ENCODE measurements around the gene FAT1.
A peak's percentile ranks its signal among the peaks of the same experiment; 100 is the strongest.

FAT1 gene

GRCh38 chr4:186606591-186606992 lies 117.1 kb downstream of the FAT1 start:
- DNase-seq (ENCODE audit: low read depth), result no peak

DNA sequence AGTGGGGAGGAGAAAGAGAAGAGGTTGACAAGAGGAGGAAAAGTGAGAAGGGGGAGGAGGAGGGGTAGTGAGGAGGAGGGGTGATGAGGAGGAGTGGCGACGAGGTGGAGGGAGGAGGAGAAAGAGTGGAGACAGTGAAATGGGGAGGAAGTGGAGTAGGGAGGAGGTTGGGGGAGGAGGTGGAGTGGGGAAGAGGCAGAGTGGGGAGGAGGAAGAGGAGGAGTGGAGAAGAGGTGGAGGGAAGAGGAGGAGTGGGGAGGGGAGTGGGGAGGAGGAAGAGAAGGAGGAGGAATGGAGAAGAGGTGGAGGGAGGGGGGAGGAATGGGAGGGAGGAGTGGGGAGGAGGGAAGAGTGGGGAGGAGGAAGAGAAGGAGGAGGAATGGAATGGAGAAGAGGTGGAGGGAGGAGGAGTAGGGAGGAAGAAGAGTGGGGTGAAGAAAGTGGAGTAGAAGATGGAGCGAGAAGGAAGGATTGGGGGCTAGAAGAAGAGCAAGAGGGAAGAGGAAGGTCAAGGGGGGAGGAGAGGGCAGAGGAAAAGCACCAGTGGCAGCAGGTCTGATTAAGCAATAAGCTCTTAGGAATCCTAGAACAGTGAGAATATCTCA lies 118.3 kb downstream of the FAT1 start:
- DNase-seq (ENCODE audit: low read depth), result no peak

- DNase-seq (ENCODE audit: low read depth), result no peak
Observed at GRCh38 chr4:186604124-186604807, 119.4 kb downstream of the FAT1 start.

- DNase-seq (ENCODE audit: low read depth), result no peak
Observed at GRCh38 chr4:186602978-186603377, 120.7 kb downstream of the FAT1 start.

DNA sequence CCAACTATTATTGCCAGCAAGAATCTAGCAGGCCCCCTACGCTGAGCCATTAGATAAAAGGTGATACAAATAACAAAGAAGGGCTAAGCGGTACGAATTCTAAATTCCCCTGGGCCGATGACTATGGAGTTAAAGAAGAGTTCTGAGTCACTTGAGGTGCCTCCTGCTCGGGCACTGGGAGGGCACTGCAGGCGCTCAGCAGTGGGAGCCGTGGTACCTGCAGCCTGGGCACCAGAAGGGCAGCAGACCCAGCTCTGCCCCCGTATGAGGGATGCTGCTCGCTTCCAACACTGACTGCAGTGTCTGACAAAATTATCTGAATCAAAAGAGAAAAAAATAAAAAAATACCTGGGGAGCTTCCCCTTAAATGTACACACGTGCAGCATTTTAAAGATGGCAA lies 124.2 kb downstream of the FAT1 start:
- no peak for DNase-seq (ENCODE audit: low read depth)

GRCh38 chr4:186598686-186599085 lies 125.0 kb downstream of the FAT1 start:
- DNase-seq (ENCODE audit: low read depth), result no peak

DNA sequence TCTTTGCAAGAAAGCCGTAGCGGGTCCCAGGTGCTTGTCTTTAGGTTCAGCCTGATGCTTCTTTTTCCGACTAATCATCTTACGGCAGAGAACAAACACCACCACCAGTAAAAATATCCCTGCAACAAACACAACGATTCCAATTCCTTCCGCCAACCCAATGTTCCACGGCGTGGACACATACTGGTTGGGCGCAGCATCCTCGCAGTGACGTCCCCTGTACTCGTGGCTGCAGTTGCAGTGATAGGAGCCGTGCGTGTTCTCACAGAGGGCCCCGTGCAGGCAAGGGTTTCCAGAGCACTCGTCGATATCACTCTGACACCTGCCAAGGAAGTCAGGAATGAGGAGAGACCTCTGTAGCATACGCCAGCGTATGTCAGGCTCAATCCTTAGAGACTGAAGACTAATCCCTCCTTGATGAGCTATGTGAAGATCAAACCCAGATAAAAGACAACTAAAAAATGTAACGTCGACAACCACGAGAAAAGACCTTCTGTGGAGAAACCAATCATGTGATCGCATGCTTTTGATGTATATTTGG lies 126.7 kb downstream of the FAT1 start:
- DNase-seq (ENCODE audit: low read depth), result no peak

- no peak for DNase-seq (ENCODE audit: low read depth)
Observed at GRCh38 chr4:186596346-186596745, 127.3 kb downstream of the FAT1 start.

DNA sequence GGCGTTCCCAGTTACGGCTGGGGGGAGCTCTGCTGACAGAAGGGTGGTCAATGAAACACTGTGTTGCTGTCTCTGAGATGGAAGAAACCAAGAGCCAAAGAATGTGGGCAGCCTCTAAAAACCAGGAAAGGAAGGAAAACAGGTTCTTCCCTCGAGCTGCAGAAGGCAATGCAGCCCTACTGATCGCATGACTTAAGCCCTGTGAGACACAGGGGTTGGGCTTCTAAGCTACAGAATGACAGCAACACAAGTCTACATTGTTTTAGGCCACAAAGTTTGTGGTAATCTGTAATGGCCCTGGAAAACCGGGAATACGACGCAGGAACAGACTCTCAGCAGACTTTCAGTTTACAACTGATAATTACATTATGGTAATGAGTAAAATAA lies 130.1 kb downstream of the FAT1 start:
- DNase-seq (ENCODE audit: low read depth), result no peak

DNA sequence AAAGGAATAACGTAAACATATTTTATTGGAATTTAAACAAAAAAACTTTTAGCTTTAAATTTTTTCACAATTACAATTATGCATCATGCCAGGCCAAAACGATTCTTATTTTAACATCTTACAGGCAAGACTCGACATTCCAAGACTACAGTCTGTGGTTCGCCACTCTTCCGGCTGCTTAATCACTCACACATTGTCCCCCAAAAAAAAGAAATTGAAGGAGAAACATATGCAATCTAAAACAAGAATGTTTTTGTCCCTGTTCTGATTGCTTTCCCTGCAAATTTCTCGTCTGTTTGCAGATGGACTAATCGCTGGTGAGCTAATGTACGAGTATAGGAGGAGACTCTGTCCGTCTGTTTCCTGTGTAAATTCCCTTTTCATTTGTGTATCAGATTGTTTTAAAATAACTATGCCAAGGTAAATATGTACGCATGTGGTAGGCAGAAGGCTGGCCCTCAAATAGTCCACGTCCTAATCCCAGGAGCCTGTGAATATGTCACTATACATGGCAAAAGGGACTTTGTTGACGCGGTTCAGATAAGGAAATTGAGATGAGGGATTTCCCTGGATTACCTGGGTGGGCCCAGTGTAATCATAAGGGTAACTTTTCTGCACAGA lies 130.6 kb downstream of the FAT1 start:
- DNase-seq (ENCODE audit: low read depth), result no peak

DNA sequence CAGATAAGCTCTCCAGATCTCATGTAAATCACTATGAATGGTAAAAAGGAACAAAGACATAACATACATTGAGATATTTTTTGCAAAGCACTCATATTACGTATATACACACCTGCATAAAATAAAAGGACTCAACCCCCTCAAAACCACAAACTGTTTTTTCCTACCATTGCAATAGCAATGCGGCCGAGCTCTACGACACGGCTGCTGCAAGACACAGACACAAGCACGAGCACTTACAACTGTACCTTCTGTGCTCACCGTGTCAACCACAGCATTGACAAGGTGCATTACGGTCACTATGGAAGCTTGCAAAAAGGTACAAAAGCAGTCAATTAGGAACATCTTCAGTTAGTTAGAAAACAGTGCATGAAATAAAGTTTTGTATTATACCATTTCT lies 131.2 kb downstream of the FAT1 start:
- no peak for DNase-seq (ENCODE audit: low read depth)

DNA sequence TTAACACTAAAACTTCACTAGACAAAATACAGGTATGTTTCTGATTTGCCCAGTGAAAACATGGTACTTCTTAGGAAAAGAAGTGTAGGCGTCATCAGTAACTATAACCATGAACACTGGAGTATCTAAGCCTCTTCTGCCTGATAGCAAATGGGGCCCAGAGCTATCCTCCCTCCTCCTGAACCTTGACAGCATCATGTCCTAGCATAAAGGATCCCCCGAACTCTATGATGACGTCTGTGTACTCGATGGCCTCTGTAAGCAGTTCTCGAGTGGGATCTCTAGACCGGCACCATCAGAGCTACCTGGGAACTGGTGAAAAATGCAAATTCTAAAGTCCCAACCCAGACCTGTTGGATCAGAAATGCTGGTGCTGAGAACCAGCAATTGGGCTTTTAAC lies 132.0 kb downstream of the FAT1 start:
- DNase-seq (ENCODE audit: low read depth), result no peak

DNA sequence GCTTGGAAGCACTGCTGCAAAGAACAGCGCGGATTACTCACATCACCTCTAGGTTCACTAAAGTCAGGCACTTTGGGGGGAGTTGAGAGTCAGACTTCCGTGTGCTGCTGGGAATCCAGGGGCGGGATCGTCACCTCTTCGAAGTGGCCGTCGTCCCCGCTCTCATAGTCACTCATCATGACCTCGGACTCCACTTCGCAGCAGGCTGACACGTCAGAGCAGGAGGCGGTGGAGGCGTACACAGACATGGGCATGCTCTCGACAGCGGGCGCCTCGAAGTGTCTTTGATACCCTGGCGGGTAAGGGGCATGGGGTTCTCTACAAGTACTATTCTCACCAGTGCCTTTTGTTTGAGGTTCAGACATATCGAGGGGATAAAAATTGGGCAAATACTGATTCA lies 135.2 kb downstream of the FAT1 start:
- no peak for DNase-seq (ENCODE audit: low read depth)

GRCh38 chr4:186587416-186588018 lies 136.1 kb downstream of the FAT1 start:
- peak; percentile 25 for DNase-seq (ENCODE audit: low read depth)

DNA sequence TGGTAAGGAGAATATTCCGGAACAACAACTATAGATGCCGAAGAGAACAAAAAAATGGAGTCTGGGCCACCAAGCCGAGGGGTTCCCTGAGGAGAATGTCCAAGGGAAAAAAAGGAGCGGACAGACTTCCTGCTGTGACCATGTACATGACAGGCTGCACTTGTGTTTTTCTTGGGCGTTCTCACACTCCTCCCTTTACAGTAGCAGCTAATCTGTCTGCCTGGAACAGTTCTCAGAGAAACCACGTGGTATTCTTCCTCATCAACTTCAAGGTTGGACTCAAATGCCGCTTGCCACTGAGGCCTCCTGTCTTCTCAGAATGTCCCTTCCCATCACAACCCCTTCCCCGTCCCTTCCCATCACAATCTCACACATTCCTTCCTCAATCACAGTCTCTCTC lies 137.5 kb downstream of the FAT1 start:
- DNase-seq (ENCODE audit: low read depth), result no peak

DNA sequence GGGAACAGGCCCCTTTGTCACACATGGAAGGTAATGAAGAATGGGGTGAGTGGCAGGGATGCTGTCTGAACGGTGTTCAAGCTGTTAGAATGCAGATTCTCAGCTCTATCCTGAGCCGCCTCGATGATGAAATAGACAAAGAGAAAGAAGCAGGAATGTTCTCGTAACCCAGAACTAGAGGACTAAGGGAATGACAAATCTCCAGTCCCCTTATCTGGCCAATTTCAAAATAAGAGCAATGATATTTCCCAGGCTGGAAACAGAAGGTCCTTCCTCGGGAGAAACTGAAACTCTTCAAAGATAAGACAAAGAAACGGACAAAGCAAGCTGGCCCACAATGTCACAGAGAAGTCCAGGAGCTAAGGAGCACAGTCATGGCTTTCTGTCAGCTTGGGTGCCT lies 138.7 kb downstream of the FAT1 start:
- no peak for DNase-seq (ENCODE audit: low read depth)

GRCh38 chr4:186581421-186581820 lies 142.2 kb downstream of the FAT1 start:
- DNase-seq (ENCODE audit: low read depth), result no peak

DNA sequence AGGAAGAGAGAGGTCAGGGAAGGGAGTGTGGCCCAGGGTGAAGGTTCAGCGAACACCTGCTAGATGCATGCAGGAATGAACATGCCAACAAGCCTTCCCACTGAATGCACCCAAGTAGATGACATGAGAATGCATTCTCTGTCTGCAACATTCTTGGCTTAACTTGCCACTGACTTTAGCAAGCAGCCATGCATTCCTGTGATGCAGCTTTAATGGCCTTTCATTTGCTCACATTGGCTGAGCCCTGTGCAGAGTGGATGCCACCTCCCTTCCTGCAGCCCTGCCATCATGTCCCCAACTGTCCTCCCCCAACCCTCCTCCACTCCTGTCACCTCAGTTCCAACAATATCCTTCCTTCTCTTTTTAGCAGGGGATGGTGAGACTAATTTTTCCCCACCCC lies 143.0 kb downstream of the FAT1 start:
- DNase-seq (ENCODE audit: low read depth), result no peak

DNA sequence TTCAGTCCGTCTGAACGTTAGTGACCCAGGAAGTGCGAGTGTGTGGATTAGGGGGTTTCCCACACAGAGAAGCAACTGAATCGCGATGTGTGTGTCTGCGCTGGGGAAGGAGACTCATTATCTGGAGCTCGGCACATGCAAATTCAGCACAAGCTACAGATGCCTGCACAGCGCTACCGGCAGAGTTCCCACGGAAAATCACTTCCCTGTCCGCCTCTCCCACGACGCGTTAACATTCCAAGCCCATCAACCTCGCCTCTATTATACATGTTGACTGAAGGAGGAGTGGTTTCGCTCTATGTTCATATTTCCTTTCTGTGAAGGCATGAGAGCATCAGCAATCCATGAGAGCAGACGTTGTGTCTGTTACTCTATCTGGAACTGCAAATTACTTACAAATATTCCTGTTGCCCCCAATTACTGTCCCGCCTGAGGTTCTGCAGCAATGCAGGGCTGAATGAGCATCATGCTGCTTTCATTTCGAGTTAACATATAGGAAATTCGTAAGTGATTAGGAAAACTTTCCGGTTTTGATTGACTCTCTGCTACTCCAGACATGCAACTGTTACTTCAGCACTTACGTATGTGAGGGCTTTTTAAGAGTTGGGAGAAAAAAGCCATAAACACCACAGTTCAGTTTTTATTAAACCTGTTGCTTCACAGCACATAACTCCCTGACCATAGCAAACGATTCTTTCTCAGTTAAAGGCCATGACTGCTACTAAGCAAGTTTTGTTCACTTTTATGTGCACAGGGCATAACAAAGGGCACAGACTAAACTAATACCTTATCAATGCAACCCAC lies 153.3 kb downstream of the FAT1 start:
- DNase-seq (ENCODE audit: low read depth), result no peak

DNA sequence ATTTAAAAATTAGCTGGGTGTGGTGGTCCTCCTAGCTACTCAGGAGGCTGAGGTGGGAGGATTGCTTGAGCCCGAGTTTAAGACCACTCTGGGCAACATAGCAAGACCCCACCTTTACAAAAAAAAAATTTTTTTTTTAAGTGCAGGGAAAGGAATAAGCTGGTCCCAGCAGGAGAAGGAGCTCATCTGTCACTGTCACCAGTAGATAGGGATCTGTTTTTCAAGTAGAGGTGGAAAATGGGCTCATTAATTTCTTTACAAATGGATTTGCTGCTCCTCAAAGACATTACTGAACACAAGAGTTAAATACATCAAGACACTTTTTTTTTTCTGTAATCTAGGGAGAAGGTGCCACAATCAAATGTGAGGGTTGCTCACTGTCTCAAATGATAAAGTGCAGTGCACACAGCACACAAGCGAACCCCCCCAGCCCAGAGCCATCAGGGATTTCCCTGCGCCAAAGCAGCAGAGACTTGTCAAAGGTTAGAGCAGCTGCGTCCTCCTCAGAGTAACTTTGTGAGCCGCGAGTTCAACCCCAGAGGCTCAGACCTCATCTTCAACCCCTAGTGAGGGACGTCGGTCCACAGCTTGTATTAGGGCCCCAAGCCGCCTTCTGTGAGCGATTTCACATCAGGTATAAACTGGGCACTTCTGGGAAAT lies 154.0 kb downstream of the FAT1 start:
- no peak for DNase-seq (ENCODE audit: low read depth)

DNA sequence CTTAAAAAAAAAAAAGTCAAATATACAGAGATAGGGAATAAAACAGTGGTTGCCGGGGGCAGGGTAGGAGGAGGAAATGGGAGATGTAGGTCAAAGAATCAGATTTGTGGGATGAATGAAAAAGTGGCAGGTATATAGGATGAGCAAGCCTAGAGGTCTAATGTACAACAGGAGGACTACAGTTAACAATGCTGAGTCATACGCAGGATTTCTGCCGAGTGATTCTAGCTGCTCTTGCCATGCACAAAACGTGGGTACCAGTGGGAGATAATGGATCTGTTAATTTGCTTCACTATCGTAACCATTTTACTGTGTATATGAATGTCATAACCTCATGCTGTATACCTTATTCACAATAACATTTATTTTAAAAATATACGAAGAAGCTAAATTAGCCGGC lies 157.6 kb downstream of the FAT1 start:
- no peak for DNase-seq (ENCODE audit: low read depth)

DNA sequence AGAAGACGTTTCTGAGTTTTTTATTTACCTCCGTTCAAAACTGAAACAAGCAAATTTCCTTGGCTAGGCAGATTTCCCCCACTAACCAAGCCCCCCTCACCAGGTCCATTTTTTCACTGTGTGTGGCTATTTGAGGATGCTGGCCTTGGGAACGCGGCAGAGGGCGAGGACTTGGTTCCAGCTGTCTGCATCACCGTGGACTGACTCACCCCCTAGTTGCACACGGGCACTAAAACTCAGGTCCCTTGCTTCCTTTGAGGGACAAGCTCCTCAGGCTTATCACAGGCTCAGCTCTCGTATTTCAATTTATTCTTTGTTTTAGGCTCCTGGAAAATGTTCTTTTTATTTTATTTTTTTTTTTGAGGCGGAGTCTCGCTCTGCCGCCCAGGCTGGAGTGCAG lies 159.9 kb downstream of the FAT1 start:
- no peak for DNase-seq (ENCODE audit: low read depth)
